WTC11 (cell line): ENCODE results near the gene ADRA2C. TPM values are rescaled to one million over a fixed set of nuclear protein-coding genes. Genes with fewer than 3 reads are reported as not detected.

Source experiments
- ATAC-seq: fragments of 200-7000 bp; cut with Tn5 transposase; 2 replicates; pipeline ENCODE4 v1.10.0; 2021; ENCODE audit warnings: mild to moderate bottlenecking, moderate library complexity
- CTCF ChIA-PET: fragments of 300-600 bp; sonication (Branson Sonifier 250); formaldehyde crosslinking; loops from one replicate; lab custom pipeline; 2021; ENCODE audit warnings: antibody characterized with exemption; lab: Charles Lee
- POLR2A ChIA-PET: fragments of 350-600 bp; sonication (Branson Sonifier 250); formaldehyde crosslinking; loops from one replicate; lab custom pipeline; 2021; ENCODE audit warnings: antibody characterized with exemption; lab: Charles Lee
- DNase-seq: peaks from one replicate; pipeline ENCODE4 v3.0.0; 2021; ENCODE audit warnings: low spot score
- H3K27ac Mint-ChIP-seq: 2 replicates; pipeline ENCODE4 v1.8.0; 2021; ENCODE audit warnings: mixed read lengths
- H3K27me3 Mint-ChIP-seq: 2 replicates; pipeline ENCODE4 v1.8.0; 2021; ENCODE audit warnings: low read depth, mild to moderate bottlenecking, moderate library complexity, mixed read lengths
- H3K36me3 Mint-ChIP-seq: 2 replicates; pipeline ENCODE4 v1.8.0; 2021; ENCODE audit warnings: mixed read lengths
- H3K4me1 Mint-ChIP-seq: 2 replicates; pipeline ENCODE4 v1.8.0; 2022; ENCODE audit warnings: mixed read lengths
- H3K4me3 Mint-ChIP-seq: 2 replicates; pipeline ENCODE4 v1.8.0; 2021; ENCODE audit warnings: mild to moderate bottlenecking, moderate library complexity, mixed read lengths
- H3K9me3 Mint-ChIP-seq: 2 replicates; pipeline ENCODE4 v1.8.0; 2021; ENCODE audit warnings: mixed read lengths
- AFF4 ChIP-seq: sonication (generic); formaldehyde crosslinking; IDR thresholded peaks from 2 replicates; pipeline ENCODE4 v1.8.1; 2023; ENCODE audit warnings: mild to moderate bottlenecking, missing genetic modification reagents, borderline replicate concordance
- ARID4B ChIP-seq: sonication (generic); formaldehyde crosslinking; IDR thresholded peaks from 2 replicates; pipeline ENCODE4 v1.8.0; 2023; ENCODE audit warnings: missing genetic modification reagents, mild to moderate bottlenecking, borderline replicate concordance
- E2F1 ChIP-seq: sonication (generic); formaldehyde crosslinking; IDR thresholded peaks from 2 replicates; pipeline ENCODE4 v1.8.0; 2022; ENCODE audit warnings: mild to moderate bottlenecking, missing genetic modification reagents
- ERG ChIP-seq: fragments of 250-450 bp; sonication (Bioruptor Pico); IDR thresholded peaks from 2 replicates; pipeline ENCODE4 v1.8.0; 2021; ENCODE audit warnings: mild to moderate bottlenecking
- HMGA2 ChIP-seq: fragments of 250-450 bp; sonication (Bioruptor Pico); IDR thresholded peaks from 2 replicates; pipeline ENCODE4 v1.4.0; 2021; ENCODE audit warnings: mild to moderate bottlenecking, moderate library complexity
- IRF2 ChIP-seq: sonication (generic); formaldehyde crosslinking; IDR thresholded peaks from 2 replicates; pipeline ENCODE4 v1.8.0; 2022; ENCODE audit warnings: low read depth, missing genetic modification reagents, borderline replicate concordance
- JAZF1 ChIP-seq: fragments of 250-450 bp; sonication (Bioruptor Pico); IDR thresholded peaks from 2 replicates; pipeline ENCODE4 v1.9.0; 2021; ENCODE audit warnings: moderate library complexity, mild to moderate bottlenecking, inconsistent platforms
- MLX ChIP-seq: sonication (generic); formaldehyde crosslinking; IDR thresholded peaks from 2 replicates; pipeline ENCODE4 v1.8.1; 2023; ENCODE audit warnings: mild to moderate bottlenecking, missing genetic modification reagents, moderate library complexity
- NFATC4 ChIP-seq: fragments of 250-450 bp; sonication (Bioruptor Pico); IDR thresholded peaks from 2 replicates; pipeline ENCODE4 v1.9.0; 2021; ENCODE audit warnings: mild to moderate bottlenecking
- NFYB ChIP-seq: sonication (generic); formaldehyde crosslinking; conservative IDR thresholded peaks from 2 replicates; pipeline ENCODE4 v1.8.0; 2022; ENCODE audit warnings: low read depth, missing genetic modification reagents
- TCF7 ChIP-seq: sonication (generic); formaldehyde crosslinking; IDR thresholded peaks from 2 replicates; pipeline ENCODE4 v1.8.0; 2022; ENCODE audit warnings: mild to moderate bottlenecking, low read depth, missing genetic modification reagents, moderate library complexity
- USF2 ChIP-seq: sonication (generic); formaldehyde crosslinking; IDR thresholded peaks from 2 replicates; pipeline ENCODE4 v1.8.1; 2023; ENCODE audit warnings: mild to moderate bottlenecking, missing genetic modification reagents, moderate library complexity
- ZNF416 ChIP-seq: fragments of 250-450 bp; sonication (Bioruptor Pico); IDR thresholded peaks from 2 replicates; pipeline ENCODE4 v1.9.0; 2021; ENCODE audit warnings: mild to moderate bottlenecking, inconsistent platforms
- ZNF423 ChIP-seq: fragments of 250-450 bp; sonication (Bioruptor Pico); IDR thresholded peaks from 2 replicates; pipeline ENCODE4 v2.1.2; 2022; ENCODE audit warnings: mild to moderate bottlenecking, moderate library complexity
- total RNA-seq: library from RNA; stranded (reverse); gene quantifications from 3 replicates; pipeline ENCODE4 v1.2.3, GENCODE V29; 2021

ADRA2C gene
- total RNA-seq, 1 experiment from 2014 or later, result 21.8 TPM

GRCh38 chr4:3736290-3736689 is 29.9 kb upstream of the ADRA2C start (continued):
- TF ChIP-seq E2F1 (CRISPR knock-in tag), result no peak
- no peak for TF ChIP-seq IRF2 (CRISPR knock-in tag)
- no peak for TF ChIP-seq TCF7

GRCh38 chr4:3736806-3737205 is 29.4 kb upstream of the ADRA2C start:
- no peak overlapping the region for H3K4me3 Mint-ChIP-seq
- POLR2A ChIA-PET, result no interaction called here
- H3K36me3 Mint-ChIP-seq, result peaks cover 3% of the 10 kb centered on the region; the same call in 1 of the 2 replicates
- H3K27me3 Mint-ChIP-seq, result peaks cover 2% of the 10 kb centered on the region; the same call in 1 of the 2 replicates
- no peak overlapping the region for H3K27ac Mint-ChIP-seq
- CTCF ChIA-PET, result interaction anchor here (1.2 to 1.6 kb wide), 2 partner anchors 11 to 36 kb away, joined by 4 to 5 read pairs; no protein-coding TSS in a partner anchor
- no peak for ATAC-seq
- no peak for TF ChIP-seq HMGA2 (CRISPR knock-in tag)
- no peak for TF ChIP-seq ZNF423 (CRISPR knock-in tag)
- no peak for TF ChIP-seq ARID4B (CRISPR knock-in tag)
- no peak for TF ChIP-seq NFATC4
- no peak for TF ChIP-seq MLX (CRISPR knock-in tag)
- TF ChIP-seq ZNF416, result no peak
- no peak for TF ChIP-seq JAZF1 (CRISPR knock-in tag)
- TF ChIP-seq IRF2 (CRISPR knock-in tag), result no peak
- TF ChIP-seq AFF4 (CRISPR knock-in tag), result no peak
- TF ChIP-seq, all 79 proteins: peak for 0
- Mint-ChIP-seq H3K4me1 (peaks cover 5% of the 10 kb centered on the region), H3K9me3 (peaks cover 6% of the 10 kb centered on the region)
- DNase-seq, result no peak

GRCh38 chr4:3739577-3739976 is 26.6 kb upstream of the ADRA2C start:
- ChIA-PET POLR2A (no interaction called here), CTCF (interaction anchor here (0.8 to 2.1 kb wide), 4 partner anchors 8 to 203 kb away, joined by 3 to 10 read pairs (median 6); no protein-coding TSS in a partner anchor)
- TF ChIP-seq USF2 (no peak), ERG (CRISPR knock-in tag) (no peak), NFYB (0 out of 2 replicates have a peak, but pooled peaks have one; percentile 7)
- no peak overlapping the region for H3K27ac Mint-ChIP-seq
- peaks cover 8% of the 10 kb centered on the region for H3K4me1 Mint-ChIP-seq
- peaks cover 20% of the 10 kb centered on the region for H3K9me3 Mint-ChIP-seq
- H3K4me3 Mint-ChIP-seq, result no peak overlapping the region
- DNase-seq, result no peak
- peaks cover 9% of the 10 kb centered on the region for H3K36me3 Mint-ChIP-seq
- ATAC-seq, result no peak
- peaks cover 5% of the 10 kb centered on the region; the same call in 1 of the 2 replicates for H3K27me3 Mint-ChIP-seq
